Measurements from ENCODE around the gene GDPD3. TPM values are rescaled to one million over a fixed set of nuclear protein-coding genes. Genes with fewer than 3 reads are reported as not detected.
A peak's percentile ranks its signal among the peaks of the same experiment; 100 is the strongest.
"Not testable (repeated sequence)": the region's sequence is repeated elsewhere in the genome, so short reads cannot be mapped to it uniquely, and the experiment has no call there.

Gene GDPD3
- total RNA-seq, 1 experiment from 2014 or later = 0.57 TPM

DNA sequence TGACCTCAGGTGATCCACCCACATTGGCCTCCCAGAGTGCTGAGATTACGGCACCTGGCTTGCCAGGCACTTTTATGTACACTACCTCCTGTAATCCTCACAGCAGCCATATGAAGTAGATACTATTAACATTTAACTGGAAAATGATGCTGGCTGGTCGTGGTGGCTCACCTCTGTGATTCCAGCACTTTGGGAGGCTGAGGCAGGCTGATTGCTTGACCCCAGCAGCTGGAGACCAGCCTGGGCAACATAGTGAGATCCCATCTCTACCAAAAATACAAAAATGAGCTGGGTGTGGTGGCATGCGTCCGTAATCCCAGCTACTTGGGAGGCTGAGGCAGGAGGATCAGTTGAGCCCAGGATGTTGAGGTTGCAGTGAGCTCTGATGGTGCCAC, 11.6 kb upstream of the GDPD3 start:
- no peak for DNase-seq (ENCODE audit: low read depth)

DNA sequence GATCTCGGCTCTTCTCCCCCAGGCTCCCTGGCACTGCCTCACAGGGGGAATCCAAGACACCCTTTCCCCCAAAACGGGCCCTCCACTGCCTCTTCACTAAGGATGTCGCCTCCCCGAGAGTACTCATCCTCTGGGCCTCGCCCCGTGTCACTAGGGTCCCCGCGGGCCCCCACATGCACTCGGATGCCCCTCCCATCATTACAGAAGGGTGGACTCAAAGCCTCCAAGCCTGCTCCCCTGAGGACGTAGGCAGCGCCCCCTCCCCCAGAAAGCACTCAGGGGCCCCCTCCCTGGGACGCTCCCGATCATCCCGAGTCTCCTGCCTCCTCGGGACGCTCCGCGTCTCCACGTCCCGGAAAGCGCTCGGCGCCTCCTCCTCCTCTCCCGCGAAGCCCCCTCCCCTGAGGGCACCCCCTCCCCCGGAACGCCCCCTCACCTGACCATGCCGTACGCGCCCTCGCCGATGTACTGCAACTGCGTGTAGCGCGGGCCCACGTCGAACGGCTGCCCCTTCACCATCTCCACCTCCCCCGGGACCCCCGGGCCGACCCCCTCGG, 9.3 kb upstream of the GDPD3 start:
- DNase-seq (ENCODE audit: low read depth) = no peak

DNA sequence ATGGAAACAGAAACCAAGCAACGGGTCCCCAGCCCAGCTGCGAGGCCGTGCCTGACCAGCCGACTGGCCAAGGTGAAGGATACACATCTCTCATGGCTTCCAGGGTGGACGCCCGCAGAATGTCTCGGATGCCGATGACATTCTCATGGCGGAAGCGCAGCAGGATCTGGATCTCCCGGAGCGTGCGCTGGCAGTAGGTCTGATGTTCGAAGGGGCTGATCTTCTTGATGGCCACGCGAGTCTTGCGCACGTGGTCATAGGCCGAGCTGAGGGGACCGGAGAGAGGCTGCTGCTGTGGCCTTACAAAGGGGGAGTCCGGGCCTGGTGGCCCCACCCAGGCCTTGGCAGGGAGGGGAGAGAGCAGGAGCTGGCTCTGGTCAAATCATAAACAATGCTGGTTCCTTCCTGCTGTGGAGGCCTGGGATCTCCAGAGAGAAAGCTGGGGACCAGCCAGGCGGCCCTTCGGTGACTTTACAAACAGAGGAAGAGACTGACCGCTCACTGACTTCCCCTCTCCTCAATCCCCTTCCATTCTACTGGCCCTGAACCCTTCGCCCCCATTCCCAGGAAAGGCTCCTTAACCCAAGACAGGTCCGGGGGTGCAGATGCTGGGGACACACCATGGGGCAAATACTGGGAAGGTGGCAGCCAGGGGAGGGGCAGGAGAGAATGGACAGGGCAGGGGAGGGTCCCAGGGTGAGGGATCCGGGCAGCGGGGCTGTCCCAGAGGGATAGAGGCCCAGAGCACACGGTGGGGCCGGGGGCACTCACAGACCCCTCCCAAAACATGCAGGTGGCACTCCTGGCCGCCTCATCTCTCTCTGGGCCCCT, 8.6 kb upstream of the GDPD3 start:
- no peak for DNase-seq (ENCODE audit: low read depth)

DNA sequence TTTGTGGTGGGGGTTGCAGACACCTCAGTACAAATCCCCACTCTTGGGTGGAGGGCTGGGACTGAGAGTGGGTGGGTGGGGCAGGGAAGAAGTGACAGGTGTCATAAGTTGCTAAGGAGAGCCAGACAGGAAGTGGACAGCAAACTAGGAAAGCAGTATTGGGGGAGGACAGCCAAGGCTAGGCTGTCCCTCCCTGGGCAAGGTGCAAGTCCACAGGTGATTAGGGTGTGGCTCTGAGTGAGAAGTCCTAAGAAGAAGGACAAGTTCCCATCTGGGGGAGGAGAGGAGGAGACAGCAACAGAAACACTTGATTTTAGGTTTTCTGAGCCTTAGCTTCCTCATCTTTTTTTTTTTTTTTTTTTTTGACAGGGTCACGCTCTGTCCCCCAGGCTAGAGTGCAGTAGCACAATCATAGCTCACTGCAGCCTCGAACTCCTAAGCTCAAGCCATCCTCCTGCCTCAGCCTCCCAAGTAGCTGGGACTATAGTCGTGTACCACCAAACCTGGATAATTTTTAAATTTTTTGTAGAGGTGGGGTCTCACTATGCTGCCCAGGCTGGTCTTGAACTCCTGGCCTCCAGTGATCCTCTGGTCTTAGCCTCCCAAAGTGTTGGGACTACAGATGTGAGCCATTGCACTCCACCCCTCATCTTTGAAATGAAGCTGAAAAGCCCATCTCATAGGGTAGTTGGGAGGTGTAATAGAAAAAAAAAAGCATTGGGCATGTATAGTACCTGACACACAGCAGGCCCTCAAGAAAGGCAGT, 7.2 kb upstream of the GDPD3 start:
- DNase-seq (ENCODE audit: low read depth) = no peak

DNA sequence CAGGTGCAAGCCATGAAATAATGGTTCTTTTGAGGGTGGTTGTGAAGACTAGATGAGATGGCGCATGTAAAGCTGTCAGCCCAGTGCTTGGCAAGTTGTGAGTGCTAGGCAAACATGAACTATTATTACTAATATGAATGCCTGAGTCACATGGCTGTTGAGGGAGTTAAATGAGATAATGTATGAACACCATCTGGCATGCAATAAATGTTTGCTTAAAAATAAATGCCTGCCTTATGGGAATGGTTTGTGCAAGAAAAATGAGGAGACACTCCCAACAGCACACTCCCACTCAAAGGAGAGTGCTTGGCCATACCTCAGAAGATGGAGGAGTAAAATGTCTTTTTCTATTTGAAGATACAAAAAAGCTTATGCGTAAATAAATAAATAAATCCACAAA, 6.1 kb upstream of the GDPD3 start:
- no peak for DNase-seq (ENCODE audit: low read depth)

DNA sequence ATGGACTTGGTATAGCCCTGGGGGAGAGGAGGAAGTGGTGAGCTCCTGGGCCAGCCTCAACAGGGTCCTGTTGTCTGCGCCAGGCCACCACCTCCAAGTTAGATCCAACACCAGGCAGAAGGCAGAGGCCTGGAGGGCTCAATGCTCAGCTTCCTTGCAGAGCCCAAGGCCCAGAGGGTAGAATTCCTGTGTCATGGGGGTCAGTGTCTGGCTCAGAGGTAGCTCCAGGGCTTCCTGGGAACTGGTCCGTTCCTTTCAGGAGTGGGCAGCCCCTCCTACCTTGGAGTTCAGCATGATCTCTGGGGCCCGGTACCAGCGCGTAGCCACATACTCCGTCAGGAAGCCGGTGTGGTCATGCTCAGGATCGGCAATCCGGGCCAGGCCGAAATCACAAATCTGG, 4.4 kb upstream of the GDPD3 start:
- DNase-seq (ENCODE audit: low read depth) = no peak

DNA sequence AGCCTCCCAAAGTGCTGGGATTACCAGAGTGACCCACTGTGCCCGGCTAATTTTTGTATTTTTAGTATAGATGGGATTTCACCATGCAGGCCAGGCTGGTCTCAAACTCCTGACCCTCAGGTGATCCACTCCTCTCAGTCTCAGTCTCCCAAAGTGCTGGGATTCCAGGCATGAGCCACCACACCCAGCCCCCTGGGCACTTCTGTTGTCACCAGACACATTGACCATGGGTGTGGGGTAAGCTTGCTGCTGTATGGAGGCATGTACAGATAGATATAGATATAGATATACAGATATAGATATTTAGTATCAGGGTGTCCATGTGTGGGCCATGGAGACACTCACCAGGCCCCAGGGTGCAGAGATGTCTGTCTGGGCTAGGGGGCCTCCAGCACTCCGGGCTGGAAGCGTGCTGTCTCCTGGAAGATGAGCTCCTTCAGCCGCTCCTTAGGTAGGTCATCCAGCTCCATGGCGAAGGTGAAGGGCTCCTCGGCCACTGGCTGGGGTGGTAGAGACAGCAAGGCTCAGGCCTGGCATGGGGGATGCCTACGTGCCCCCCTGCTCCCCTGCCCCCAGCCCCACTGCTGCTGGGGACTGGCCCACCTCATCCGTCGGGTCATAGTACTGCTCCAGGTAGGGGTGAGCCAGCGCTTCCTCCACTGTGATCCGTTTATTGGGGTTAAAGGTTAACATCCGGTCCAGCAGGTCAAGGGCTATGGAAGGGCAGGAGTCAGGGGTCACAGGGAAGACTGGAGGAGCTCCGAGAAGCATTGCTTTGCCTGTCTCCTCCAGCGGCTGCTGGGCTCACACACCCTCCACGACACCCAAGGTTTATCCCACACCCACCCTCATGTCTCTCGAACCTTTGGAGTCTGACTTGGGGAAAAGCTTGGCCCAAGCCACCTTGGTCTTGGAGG, 3.2 kb upstream of the GDPD3 start:
- no peak for DNase-seq (ENCODE audit: low read depth)

DNA sequence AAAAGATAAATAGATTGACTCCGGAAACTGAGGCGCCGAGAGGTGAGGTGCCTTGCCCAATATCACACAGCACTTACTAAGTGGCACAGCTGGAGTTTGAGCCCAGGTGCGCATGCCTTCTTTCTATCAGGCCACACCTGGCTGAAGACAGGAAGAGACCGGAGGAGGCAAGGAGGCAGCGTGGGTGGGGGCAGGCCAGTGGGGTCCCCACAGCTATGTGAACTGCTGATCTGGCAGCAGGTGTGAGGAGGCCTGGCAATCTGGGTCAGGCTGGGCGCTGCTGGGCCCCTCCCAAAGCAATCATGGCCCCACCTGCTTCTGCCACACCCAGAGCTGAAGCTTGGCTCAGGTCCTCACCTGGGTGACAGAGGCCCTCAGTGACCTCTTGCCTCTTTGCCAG, 1.9 kb upstream of the GDPD3 start:
- no peak for DNase-seq (ENCODE audit: low read depth)

DNA sequence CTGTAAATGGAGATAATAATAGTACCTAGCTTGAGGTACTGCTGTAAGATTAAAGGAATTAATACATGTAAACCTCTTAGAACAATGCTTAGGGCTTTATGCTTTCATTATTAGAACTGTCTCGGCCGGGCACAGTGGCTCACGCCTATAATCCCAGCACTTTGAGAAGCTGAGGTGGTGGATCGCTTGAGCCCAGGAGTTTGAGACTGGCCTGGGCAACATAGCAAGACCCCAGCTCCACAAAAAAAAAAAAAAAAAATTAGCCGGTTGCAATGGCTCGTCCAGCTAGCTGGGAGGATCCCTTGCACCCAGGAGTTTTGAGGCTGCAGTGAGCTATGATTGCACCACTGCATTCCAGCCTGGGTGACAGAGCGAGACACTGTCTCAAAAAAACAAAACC, 1.5 kb upstream of the GDPD3 start:
- DNase-seq (ENCODE audit: low read depth) = not testable (repeated sequence)

DNA sequence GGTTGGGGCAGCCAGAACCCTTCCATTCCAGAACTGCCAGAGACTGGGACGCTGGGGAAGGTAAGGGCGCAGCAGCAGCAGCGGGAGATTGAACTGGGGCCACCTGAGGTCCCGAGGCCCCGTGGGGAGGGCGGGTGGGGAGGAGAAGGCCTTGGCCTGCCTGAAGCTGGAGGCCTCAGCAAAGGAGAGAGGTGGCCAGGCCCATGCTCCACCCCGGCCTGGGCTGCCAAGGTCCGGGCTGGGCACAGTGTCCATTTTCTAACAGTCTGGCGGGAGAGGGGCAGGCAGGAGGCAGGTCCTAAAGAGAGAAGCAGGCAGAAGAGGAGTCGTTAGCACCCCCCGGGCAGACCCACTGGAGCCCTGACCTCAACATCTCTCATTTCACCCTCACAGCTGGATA, 1.1 kb upstream of the GDPD3 start:
- DNase-seq (ENCODE audit: low read depth) = no peak

DNA sequence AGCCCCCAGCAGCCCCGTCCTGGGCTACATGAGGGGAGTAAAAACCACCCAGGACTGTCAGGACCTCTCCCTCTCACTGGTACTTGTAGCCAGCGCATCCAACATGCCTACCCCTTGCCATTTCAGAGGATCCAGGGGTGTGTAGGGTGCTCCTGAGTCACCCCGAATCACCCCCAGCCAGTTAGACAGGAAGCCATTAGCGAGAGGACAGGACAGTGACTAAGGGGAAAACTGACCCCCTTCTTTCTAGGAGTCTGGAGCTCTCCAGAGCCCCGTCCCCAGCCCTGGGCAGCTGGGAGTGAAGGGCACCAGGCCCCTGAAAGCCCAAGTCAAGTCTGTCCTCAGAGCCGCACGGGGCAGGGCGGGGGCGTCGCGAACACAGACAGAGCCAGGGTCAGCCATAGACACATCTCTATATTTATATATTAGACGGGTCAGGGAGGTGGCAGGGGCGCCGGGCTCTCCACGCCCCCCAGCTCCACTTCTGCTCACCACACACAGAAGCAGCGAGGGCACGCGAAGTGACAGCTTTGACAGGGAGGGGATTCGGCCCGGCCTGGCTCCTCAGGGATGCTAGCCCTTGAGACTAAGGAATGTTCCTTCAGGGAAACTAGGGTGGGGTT, 485 bp upstream of the GDPD3 start:
- peak; percentile 25 for DNase-seq (ENCODE audit: low read depth)

DNA sequence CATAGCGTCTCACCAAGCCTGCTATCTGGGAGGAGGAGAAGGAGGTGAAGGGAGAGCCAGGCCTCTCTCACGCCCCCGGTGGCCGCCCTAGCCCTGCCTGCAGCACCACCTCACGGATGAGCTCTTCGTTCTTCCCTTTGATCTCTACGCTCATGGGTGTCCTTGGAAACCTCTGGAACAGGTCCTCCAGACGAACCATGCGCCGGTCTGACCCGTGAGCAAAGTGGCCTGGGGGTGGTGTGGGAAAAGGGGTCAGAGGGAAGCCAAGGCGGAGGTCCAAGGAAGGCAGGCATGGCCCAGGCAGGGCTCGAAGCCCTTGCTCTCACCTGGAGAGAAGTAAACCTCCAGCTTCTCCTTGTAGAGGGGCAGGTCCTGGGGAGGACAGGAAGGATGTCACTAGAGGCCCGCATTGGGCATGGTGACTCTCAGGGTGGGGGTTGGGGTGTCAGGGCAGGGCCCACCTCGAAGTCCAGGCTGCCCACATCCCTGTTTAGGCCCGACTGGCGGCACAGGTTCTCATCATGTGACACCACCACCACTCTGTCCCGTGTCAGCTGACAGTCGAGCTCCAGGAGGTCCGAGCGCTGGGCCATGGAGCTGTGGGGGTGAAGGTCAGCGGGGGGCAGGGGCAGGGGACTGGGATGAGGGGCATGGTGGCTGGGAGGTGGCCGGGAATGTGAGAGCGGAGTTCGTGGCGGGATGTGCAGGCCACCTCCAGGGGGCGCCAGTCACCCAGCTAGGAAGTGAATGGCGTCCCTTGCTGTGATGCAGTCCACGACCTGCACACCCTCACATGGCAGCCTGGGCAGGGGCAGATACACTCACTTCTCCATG, 923 bp downstream of the GDPD3 start:
- DNase-seq (ENCODE audit: low read depth) = peak; percentile 74

DNA sequence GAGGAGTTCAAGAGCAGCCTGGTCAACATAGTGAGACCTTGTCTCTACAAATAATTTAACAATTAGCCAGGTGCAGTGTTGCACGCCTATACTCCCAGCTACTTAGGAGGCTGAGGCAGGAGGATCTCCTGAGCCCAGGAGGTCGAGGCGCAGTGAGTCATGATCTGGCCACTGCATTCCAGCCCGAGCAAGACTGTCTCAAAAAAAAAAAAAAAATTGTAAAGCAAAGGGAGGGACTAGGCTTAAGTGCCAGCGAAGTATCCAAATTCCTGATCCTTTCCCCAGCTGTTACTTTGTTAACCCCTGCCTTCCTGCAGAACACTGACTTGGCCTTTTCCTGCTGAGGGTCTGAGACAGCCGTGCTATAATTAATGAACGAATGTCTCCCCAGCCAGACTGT, 2.7 kb downstream of the GDPD3 start:
- DNase-seq (ENCODE audit: low read depth) = no peak

DNA sequence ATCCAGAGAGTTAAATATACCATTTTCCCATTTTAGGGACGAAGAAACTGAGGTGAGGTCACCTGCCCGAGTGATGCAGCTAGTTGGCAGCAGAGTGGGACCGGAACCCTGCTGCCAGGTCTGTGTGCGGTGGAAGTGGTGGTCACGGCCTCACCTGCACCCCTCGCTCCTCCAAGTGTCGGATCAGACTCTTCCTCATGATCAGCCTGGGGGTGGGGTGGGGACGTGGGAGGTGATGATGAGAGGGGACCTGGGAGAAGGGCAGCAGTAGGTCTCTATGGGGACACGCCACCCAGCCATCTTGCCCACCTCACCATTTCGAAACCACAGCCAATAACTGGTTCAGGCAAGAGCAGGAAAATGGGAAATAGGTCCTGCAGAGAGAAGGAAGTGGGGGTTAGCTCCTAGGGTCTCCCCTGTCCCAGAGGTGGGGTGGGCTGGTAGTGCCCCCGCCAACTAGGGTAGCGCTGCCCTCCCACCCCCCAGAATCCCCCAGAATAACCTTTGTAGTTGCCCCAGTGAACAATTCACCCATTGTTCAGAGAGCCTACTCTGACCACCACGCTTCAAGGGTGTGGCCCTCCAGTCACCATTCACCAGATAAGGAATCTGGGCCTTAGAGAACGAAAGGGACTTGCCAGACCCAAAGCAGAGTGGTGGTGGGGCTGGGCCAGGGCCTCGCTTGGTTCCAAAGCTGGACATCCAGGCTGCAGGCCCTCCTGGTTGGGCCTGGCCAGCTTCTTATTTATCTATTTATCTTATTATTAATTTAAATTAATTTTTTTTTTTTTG, 5.1 kb downstream of the GDPD3 start:
- no peak for DNase-seq (ENCODE audit: low read depth)

DNA sequence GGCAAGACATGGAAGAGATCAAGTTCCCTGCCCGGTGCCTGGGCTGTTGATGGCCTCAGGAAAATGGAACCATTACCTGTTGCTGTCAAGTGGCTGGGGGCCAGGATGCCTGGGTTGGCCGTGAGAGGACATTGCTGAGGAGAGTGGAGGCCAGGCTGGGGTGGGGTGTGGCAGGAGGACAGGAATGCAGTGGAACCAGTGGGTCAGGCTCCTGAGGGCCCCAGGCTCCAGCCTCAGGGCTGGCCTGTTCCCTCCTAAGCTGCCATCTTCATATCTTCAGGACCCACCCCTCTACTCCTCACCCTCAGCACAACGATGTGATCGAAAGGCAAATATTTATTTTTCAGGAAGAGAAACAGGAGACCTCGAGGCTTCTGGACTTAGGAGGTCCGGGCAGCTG, 8.8 kb downstream of the GDPD3 start:
- DNase-seq (ENCODE audit: low read depth) = no peak

DNA sequence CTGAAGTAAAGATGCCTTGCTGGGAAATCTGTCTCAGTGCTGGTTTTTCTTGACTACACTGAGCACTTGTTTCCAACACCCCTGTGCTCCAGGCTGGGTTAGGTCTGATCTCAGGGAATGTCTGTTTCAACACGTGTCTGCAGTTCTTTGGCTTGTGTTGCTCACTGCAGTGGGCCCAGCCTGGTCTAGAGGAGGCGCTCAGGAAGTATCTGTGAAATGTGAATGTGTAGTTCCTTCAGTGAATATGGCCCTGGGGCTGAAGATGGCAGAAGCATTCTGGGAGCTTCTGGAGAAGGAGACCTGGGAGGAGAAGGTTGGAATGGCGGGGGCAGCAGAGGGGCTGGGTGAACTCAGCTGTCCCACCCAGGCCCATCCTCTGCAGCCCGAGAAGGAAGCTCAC, 9.2 kb downstream of the GDPD3 start:
- no peak for DNase-seq (ENCODE audit: low read depth)

DNA sequence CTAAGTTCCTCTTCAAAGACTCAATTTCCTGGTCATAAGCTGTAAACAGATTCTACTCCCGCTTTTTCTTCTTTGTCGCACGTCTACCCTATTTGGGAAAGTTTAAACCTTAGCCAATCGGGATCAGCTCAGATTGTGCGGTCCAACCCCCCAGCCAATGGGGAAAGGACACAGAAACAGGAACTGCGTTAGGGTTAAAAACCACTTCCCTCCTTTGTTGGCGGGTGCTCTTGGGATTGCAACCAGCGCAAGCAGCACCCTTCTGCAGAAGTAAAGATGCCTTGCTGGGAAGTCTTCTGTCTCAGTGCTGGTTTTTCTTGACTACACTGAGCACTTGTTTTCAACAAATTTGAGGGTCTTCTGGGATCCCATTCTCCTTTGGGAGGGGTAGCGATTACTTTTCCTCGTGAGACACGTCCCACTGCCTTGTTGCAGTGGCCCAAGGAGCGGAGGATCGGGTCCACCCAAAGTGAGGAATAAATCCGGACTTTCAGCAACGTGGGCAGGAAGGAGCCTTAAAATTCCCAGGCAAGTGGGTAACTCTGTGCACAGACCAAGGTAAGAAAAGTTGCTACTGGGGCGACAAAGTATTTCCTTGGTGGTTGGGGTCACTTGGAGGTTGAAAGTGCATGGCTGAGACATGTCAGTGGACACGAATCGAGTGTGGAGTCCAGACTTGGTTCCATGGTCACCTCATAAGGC, 16.3 kb downstream of the GDPD3 start:
- DNase-seq (ENCODE audit: low read depth) = no peak

DNA sequence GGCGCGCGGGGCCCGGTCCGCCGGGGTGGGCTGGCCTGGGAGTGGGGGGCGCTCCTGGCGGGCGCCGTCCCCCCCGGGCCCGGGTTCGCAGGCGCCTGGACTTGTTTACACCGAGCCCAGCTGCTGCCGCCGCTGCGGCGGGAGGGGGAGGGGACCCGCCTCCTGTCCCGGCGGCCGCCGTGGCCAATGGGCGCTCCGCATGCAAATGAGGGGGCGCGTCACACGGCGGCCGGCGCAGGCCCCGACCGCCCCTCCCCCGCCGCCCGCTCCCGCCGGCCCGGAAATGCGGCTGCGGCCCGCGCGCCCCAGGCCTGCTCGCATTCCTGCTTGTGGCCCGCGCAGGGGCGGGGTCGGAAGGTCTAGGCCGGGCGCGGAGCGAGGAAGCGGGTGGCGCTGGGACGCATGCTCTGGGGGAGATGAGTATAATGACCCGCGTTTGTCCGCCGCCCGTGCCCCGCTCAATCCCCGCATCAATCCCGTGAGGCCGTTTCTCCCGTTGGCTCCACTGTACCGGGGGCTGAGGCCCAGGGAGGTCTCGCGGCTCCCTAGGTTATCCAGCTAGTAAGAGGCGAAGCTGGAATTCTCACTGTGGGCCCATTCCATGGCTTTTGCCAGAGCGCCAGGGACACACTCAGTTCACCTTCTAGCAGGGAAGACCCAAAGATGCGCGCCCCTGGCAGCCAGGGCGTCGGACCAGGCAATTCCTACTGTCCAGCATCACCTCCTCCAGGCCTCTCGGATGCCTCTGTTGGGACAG, 17.1 kb downstream of the GDPD3 start, which contains the start of gene YPEL3:
YPEL3 (minus strand) TSS at position 109 of the 757 bp plus-strand sequence. CDS start 731 bp downstream, outside the sequence.
- DNase-seq (ENCODE audit: low read depth) = peak; percentile 91
